Activated CD4-positive, CD25-positive, alpha-beta regulatory T cell treated with anti-CD3 and anti-CD28 coated beads, Interleukin-2, amount 50 U/mL, for 16 hours (primary cell): ENCODE measurements around the gene CUL7.
A peak's percentile ranks its signal among the peaks of the same experiment; 100 is the strongest.
"Not testable (repeated sequence)": the region's sequence is repeated elsewhere in the genome, so short reads cannot be mapped to it uniquely, and the experiment has no call there.

Source experiments
- DNase-seq: peaks from one replicate; pipeline ENCODE4 v3.0.0-alpha.2; 2020; ENCODE audit warnings: low read depth, low spot score

Gene CUL7

DNA sequence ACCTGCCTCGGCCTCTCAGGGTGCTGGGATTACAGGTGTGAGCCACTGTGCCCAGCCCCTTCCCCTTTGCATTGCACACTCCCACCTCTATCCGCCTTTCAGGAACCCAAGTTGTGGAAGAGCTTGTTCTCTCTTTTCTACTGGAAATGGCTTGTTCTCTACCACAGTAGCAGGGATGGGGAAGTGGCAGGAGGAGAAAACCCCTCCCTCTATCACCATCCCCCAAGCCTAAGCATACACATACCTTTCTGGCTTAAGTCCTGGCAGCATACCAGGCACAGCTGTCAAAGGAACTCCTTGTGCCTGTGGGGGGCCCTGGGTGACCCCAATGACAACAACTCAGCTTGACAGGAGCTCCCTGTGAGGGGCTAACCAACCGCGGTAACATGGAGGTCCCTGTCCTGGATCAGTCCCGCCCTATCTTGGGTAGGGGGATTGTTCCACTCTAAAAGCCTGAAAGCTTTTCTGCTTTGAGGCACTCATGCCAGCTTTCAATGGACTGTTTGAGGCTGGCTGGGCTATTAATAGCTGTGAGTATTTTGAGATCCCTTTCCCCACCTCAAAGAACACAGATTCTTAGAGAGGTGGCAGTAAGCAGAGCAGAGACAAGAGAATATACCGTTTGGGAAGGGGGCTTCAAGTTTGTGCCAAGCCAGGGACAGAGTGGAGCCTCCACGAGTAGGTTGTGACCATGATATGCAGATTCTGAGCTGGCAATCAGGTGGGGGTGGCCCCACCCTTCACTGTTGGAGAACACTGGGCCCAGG lies 37.3 kb downstream of the CUL7 start:
- no peak for DNase-seq

- no peak for DNase-seq
These were observed 39.2 kb downstream of the CUL7 start for GRCh38 chr6:43014434-43014909.

DNA sequence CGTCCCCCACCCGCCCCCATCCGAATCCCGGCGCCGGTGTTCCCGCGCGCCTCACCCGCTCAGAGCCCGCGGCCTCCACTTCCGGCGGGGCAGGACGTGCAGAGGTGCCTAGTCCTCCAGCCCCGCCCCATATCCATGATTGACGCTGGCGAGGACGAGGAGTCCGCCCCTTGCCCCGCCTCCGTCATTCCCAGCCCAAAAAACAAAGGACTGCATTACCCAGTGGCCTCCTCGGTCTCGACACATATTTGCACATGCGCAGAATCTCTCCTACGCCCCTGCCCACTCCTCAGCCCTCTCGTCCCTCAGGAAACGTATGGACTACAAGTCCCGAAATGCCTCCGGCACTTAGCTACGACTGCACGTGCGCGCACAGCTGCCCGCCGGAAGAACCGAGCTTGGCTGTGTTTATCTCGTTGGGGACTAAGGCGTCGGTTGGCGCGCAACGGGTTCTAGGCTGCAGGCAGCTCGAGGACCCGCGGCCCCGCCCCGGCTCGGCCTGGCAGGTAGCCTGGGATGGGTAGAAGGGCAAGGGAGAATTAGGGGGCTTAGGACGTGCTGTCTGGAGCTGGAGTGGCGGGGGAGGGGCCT lies 39.7 kb downstream of the CUL7 start, which contains the start of the genes KLHDC3 and MEA1:
Gene KLHDC3 (plus strand): TSS at position 407 of the 591 bp plus-strand sequence. CDS start 2,944 bp downstream, outside the sequence.
Gene MEA1 (minus strand): TSS at position 104 of the 591 bp plus-strand sequence. CDS start 133 bp downstream, outside the sequence.
- DNase-seq, result peak; percentile 96

GRCh38 chr6:43013097-43013842 lies 40.4 kb downstream of the CUL7 start:
- DNase-seq, result no peak

DNA sequence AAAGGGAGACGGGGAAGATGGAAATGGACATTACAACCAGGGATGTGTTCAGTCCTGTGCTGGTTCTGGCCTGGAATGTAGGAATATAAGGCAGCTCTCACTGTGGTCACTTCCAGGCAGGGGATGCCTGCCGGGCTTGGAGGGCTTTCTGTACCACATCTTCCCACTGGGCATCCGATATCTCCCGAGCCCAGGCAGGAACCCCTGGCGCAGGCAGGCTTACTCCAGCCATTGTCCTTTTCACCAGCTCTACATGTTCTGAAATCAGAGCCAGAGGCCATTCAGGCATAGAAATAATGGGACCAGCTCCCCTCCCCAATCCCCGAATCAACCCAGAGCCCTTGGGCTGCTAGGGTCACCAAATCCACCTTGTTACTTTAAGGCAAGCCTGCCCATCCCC lies 41.3 kb downstream of the CUL7 start:
- no peak for DNase-seq

- no peak for DNase-seq
These were observed 42.4 kb downstream of the CUL7 start for GRCh38 chr6:43011207-43011606.

GRCh38 chr6:43009124-43009523 lies 44.5 kb downstream of the CUL7 start:
- DNase-seq, result no peak

DNA sequence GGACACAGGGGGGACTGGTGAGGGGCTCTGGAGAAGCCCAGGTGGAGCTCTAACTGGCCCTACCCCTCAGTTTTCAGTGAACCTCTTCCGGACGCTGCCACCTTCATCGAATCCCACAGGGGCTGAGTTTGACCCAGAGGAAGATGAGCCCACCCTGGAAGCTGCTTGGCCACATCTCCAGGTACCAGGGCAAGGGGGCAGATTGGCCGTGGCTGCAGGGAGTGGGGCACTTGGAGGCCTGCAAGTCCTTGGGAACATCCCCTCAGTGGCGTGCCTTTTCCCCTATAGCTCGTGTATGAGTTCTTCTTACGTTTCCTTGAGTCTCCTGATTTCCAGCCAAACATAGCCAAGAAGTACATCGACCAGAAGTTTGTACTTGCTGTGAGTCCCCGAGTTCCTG lies 46.5 kb downstream of the CUL7 start:
- DNase-seq, result no peak

DNA sequence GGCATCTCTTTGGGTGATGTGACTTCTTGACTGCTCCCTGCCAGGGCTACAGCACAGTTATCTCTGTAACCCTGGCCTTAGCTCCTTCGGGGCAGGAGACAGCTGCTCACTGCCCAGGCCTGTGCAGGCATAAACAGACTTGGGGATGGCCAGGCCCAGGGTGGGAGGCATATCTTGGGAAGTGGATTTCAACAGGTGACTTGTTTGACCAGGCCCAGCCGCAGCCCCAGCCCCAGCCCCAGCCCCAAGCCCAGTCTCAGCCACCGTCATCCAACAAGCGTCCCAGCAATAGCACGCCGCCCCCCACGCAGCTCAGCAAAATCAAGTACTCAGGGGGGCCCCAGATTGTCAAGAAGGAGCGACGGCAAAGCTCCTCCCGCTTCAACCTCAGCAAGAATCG lies 47.4 kb downstream of the CUL7 start:
- no peak for DNase-seq

- DNase-seq, result no peak
These were observed 47.8 kb downstream of the CUL7 start for GRCh38 chr6:43005844-43006243.

DNA sequence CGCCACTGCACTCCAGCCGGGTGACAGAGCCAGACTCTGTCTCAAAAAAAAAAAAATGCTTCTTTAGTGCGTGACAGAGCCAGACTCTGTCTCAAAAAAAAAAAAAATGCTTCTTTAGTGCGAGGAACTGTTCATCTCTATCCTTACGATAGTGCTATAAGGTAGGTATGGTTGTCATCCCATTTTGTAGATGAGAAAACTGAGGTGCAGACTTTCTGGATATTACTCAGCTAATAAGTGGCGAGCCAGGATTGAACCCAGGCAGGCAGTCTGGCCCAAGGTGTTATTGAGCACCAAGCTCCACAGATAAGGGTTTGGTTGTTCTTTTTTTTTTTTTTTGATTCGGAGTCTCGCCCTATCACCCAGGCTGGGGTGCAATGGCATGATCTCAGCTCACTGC lies 51.8 kb downstream of the CUL7 start:
- DNase-seq, result no peak

GRCh38 chr6:42998205-42998604 lies 55.4 kb downstream of the CUL7 start:
- not testable (repeated sequence) for DNase-seq

- DNase-seq, result no peak
These were observed 57.1 kb downstream of the CUL7 start for GRCh38 chr6:42996513-42996912.

GRCh38 chr6:42993445-42993844 lies 60.2 kb downstream of the CUL7 start:
- no peak for DNase-seq

DNA sequence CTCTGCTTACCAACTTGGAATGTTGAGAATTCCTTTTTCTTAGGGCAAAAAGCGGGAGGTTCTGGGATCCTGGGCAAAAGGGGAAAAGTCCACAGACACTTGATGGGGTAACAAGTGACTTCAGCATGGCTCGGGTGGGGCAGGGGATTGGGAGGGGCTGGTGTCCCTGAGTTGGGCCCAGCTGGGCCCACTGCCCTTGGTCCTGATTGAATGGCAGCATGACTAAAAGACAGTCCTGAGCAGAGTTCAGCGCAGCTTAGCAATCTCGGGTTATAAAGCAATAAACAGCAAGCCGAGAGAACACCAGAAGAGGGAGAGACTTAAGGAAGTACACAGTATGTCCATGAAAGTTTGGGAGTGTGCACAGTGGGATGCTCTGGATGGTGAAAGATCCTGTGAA lies 63.7 kb downstream of the CUL7 start:
- DNase-seq, result no peak

DNA sequence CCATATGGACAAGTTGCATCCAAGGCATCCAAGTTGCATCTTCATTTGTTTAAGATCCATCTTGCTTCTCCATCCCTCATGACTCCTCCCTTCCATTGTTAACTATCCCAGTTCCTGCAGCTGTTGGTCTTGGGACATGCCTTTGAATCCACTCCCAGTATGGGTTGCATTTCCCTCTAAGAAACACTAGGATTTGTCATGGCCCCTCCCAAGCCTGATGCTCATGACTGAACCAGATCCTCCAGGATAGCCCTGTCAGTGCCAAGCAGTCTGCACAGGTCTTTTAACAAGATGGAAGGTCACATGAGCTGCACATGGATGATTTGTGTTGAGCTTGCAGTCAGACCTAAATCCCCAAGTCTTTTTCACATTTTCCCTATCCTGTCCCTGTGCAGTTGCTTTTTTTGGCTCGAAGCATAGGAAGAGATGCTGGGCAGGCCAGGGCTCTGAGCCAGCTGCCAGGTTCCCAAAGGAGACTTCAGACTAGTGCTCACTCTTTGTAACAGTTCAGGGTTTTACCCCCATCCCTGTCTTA lies 65.1 kb downstream of the CUL7 start:
- no peak for DNase-seq
